Heart right ventricle (tissue), 16 donors: ENCODE data around the gene HYLS1. TPM values are rescaled to one million over a fixed set of nuclear protein-coding genes. Genes with fewer than 3 reads are reported as not detected.
A peak's percentile ranks its signal among the peaks of the same experiment; 100 is the strongest.

Experiments
- ATAC-seq, 8 donors: fragments of 200-7000 bp; cut with Tn5 transposase; one replicate each; pipeline ENCODE4 v1.9.1; 2020; ENCODE audit warnings: mild to moderate bottlenecking in 8 of 8, moderate library complexity in 8 of 8, moderate number of reproducible peaks in 1 of 8
- DNase-seq, 2 donors: peaks; one replicate each; pipeline ENCODE4 v3.0.0-alpha.2; 2020
- H3K27ac ChIP-seq, 10 donors: fragments of 200-600 bp; sonication (generic) in 2 of 10; one replicate each; pipeline versions ENCODE4 v1.5.0 to v1.8.0; 2020 to 2022; ENCODE audit warnings: mild to moderate bottlenecking in 3 of 10
- H3K27me3 ChIP-seq, 7 donors: fragments of 200-600 bp; one replicate each; pipeline ENCODE4 v1.8.0; 2021 to 2022; ENCODE audit warnings: mild to moderate bottlenecking in 2 of 7
- H3K36me3 ChIP-seq, 9 donors: fragments of 200-600 bp; sonication (generic) in 1 of 9; one replicate each; pipeline versions ENCODE4 v1.5.0 to v1.8.0; 2020 to 2022; ENCODE audit warnings: mild to moderate bottlenecking in 2 of 9
- H3K4me1 ChIP-seq, 9 donors: fragments of 200-600 bp; sonication (generic) in 1 of 9; one replicate each; pipeline versions ENCODE4 v1.5.0 to v1.8.0; 2020 to 2022; ENCODE audit warnings: mild to moderate bottlenecking in 4 of 9
- H3K4me3 ChIP-seq, 10 donors: fragments of 200-600 bp; sonication (generic) in 2 of 10; one replicate each; pipeline versions ENCODE4 v1.5.0 to v1.8.0; 2020 to 2022; ENCODE audit warnings: mild to moderate bottlenecking in 7 of 10, moderate library complexity in 2 of 10
- H3K9me3 ChIP-seq, 11 donors: fragments of 200-600 bp in 10 of 11; sonication (generic) in 2 of 11; one replicate each; pipeline versions ENCODE4 v1.5.0 to v1.8.0; 2013 to 2022; ENCODE audit warnings: mild to moderate bottlenecking in 2 of 11, control low read depth in 1 of 11, moderate library complexity in 1 of 11
- WGBS, 2 donors: extraction: QIAGEN DNeasy Blood & Tissue Kit; methylation state at CpG; one replicate each; pipeline ENCODE4 v1.1.7; 2013; ENCODE audit warnings: inconsistent platforms in 1 of 2; 5-methylcytosine and 5-hydroxymethylcytosine counted together
- intact Hi-C, 10 donors: fragments of 100-400 bp; cut with DNase I; formaldehyde crosslinking; loops; one replicate each; pipeline versions ENCODE4 v1.11.1 to v1.14.2; 2022
- polyA plus RNA-seq, 2 donors: library from polyadenylated mRNA; stranded (reverse); fragments of 200-250 nt; gene quantifications; one replicate each; pipeline ENCODE4 v1.2.3, GENCODE V29; 2013
- total RNA-seq, 10 donors: library from RNA; stranded (reverse); fragmentation: NEBNext Ultra II Directional in 3 of 10; extraction: Animal tissue kit (Norgen Biotek cat#: 25700) in 3 of 10; gene quantifications; one replicate each; pipeline versions ENCODE4 v1.2.1 to v1.2.4, GENCODE V29; 2021 to 2023
- TF ChIP-seq, protein P1 (sequence below), 9 donors: fragments of 200-600 bp; sonication (generic) in 2 of 9; IDR thresholded peaks; one replicate each; pipeline versions ENCODE4 v1.5.0 to v1.8.0; 2021 to 2022; ENCODE audit warnings: antibody characterized with exemption in 9 of 9, mild to moderate bottlenecking in 5 of 9, moderate library complexity in 1 of 9
- donor health status: Arrhythmogenic right ventricular cardiomyopathy.
- donor health status: ischemic (EF 13 %, LVEDD 7.1; RV severe dilation, severe dysfunction).
- donor health status: healthy with polysubstance abuse.
- donor health status: DM: no; HTN: yes; CAD: no.
- donor health status: DM: no; HTN: no; CAD: no.
- donor health status: ischemic (EF 25% LVEDD 6.9; RV normal size, moderate dysfunction).
- donor health status: ischemic (EF 25% LVEDD 5.7; RV mildly dilated, moderate dysfunction).
- donor health status: healthy.
- donor health status: DM: yes; HTN: yes; CAD: no.
- donor health status: Ischemic cardiomyopathy.
- donor health status: ischemic (EF 35%, LVEDD 5.7; RV mildly dilated, moderate dysfunction).
- donor health status: nonischemic (EF 11% LVEDD 7.7; RV severe dilation, severe dysfunction).
- donor health status: DM: yes; HTN: yes; CAD: no.
- donor health status: PGD.
- donor health status: ischemic (EF 29% LVEDD 5.4; RV normal size, mild dysfunction).
- donor health status: nonischemic (EF 23%, LVEDD 6.1; RV moderate dilation, normal function).

HYLS1 gene
- total and polyA plus RNA-seq, 12 donors = 2.0 to 6.4 (median 3.6) TPM

DNA sequence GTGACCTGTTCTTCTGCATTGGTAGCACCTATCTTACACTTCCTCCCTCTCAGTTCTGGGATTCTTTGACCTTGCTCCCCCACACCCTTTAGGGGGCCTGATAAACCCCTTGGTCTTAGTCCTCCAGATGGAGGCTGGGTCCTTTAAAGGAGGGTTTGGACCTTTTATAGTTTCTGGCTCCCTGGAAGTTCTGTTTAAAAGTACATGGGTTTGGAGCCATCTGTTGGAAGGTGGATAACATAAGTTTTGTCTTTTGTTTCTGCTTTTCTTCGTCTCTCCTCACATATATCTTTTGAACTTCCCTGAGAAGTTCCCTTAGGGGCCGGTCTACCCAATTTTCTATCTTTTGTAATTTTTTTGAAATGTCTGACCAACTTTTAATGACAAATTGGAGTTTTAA lies 17.9 kb upstream of the HYLS1 start:
- 73 to 79% methylated on average over 2 of the region's 2 CpGs for WGBS, 2 donors
- Histone ChIP-seq H3K27ac (no peak overlapping the region), H3K9me3 (peaks cover 0 to 8% (median 0%) of the 10 kb centered on the region in 11 donors), H3K27me3 (no peaks in the 10 kb centered on the region), H3K36me3 (no peaks in the 10 kb centered on the region), H3K4me1 (peaks cover 0 to 2% (median 0%) of the 10 kb centered on the region in 9 donors), H3K4me3 (no peak overlapping the region)
- TF ChIP-seq, protein P1, sequence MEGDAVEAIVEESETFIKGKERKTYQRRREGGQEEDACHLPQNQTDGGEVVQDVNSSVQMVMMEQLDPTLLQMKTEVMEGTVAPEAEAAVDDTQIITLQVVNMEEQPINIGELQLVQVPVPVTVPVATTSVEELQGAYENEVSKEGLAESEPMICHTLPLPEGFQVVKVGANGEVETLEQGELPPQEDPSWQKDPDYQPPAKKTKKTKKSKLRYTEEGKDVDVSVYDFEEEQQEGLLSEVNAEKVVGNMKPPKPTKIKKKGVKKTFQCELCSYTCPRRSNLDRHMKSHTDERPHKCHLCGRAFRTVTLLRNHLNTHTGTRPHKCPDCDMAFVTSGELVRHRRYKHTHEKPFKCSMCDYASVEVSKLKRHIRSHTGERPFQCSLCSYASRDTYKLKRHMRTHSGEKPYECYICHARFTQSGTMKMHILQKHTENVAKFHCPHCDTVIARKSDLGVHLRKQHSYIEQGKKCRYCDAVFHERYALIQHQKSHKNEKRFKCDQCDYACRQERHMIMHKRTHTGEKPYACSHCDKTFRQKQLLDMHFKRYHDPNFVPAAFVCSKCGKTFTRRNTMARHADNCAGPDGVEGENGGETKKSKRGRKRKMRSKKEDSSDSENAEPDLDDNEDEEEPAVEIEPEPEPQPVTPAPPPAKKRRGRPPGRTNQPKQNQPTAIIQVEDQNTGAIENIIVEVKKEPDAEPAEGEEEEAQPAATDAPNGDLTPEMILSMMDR (IDR thresholded peaks at IDR 0.05) = no peak
- no peak for DNase-seq
- no peak for ATAC-seq
- intact Hi-C loops = no loop called here

DNA sequence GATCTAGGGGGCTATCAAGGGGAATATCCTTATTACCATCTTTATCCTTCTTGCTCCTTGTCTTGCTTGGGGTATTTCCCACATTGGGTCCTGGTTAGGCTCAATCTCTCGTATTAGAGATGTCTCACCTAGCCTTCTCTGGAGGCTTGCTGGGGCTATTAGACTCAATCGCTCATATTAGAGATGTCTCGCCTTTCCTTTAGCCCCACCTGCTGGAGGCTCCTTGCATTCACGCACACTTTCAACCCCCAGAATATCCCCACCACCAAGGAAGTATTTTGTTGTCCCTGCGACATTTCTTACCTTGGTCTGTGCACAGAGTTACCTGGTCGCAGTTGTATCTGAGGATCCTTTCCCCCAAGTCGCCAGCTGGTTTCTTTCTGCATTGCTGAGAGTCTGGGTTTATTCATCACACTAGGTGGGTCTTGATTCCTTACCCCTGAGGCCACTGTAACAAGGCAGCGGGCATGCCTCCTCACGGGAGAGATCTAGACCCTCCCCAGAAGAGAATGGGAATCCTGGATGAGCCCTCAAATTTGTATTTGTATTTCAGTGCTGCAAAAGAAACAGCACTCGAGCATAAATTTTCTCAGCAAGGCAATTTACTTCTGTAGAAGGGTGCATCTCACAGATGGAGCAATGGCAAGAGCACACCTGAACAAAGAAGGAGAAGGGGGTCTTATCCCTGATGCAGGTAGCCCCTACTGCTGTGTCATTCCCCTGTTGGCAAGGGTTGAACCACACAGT lies 15.9 kb upstream of the HYLS1 start:
- DNase-seq = no peak
- H3K36me3 ChIP-seq = no peaks in the 10 kb centered on the region
- intact Hi-C loops = loop anchor here in 7 of 10 donors (5.0 to 10.0 kb wide), 5 partner anchors 247 to 917 kb away; partner anchors contain the start of genes CHEK1 (in 3 of the 7), CCDC15 (in 1 of the 7) and EI24 (in 1 of the 7)

DNA sequence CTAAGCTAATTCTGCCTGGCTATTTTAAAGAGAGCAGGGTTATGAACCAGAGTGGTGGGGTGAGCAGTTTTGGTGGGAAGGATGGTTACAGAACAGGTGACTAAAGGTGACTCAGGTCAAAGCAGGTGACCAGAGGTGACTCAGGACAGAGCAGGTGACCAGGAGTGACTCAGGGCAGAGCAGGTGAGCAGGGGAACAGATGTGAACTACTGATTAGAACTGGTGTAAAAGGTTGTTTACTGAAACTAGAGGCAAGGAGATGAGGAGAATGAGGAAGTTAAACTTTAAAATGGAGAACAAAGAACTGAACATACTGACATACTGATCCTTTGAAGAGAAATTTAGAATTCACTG lies 15.4 kb upstream of the HYLS1 start:
- H3K36me3 ChIP-seq = no peaks in the 10 kb centered on the region
- H3K4me1 ChIP-seq = peaks cover 0 to 4% (median 0%) of the 10 kb centered on the region in 9 donors
- ATAC-seq (no peak), DNase-seq (no peak)
- no peak overlapping the region for H3K4me3 ChIP-seq
- TF ChIP-seq, protein P1 (IDR thresholded peaks at IDR 0.05) = no peak
- no peaks in the 10 kb centered on the region for H3K27me3 ChIP-seq
- intact Hi-C loops = loop anchor here in 7 of 10 donors (5.0 to 10.0 kb wide), 5 partner anchors 247 to 917 kb away; partner anchors contain the start of genes CHEK1 (in 3 of the 7), CCDC15 (in 1 of the 7) and EI24 (in 1 of the 7)
- no peak overlapping the region for H3K27ac ChIP-seq
- peaks cover 0 to 8% (median 0%) of the 10 kb centered on the region in 11 donors for H3K9me3 ChIP-seq

More for the DNA sequence above, 15.9 kb upstream of the HYLS1 start:
- TF ChIP-seq, protein P1 (IDR thresholded peaks at IDR 0.05) = peak in 7 of 9 donors; percentile 34 to 50 (median 45)
- peaks cover 0 to 4% (median 0%) of the 10 kb centered on the region in 9 donors for H3K4me1 ChIP-seq
- 78% methylated on average over 10 of the region's 10 CpGs for WGBS, 2 donors
- no peak overlapping the region for H3K4me3 ChIP-seq
- peaks cover 0 to 8% (median 0%) of the 10 kb centered on the region in 11 donors for H3K9me3 ChIP-seq
- H3K27ac ChIP-seq = no peak overlapping the region
- ATAC-seq = no peak
- H3K27me3 ChIP-seq = no peaks in the 10 kb centered on the region

DNA sequence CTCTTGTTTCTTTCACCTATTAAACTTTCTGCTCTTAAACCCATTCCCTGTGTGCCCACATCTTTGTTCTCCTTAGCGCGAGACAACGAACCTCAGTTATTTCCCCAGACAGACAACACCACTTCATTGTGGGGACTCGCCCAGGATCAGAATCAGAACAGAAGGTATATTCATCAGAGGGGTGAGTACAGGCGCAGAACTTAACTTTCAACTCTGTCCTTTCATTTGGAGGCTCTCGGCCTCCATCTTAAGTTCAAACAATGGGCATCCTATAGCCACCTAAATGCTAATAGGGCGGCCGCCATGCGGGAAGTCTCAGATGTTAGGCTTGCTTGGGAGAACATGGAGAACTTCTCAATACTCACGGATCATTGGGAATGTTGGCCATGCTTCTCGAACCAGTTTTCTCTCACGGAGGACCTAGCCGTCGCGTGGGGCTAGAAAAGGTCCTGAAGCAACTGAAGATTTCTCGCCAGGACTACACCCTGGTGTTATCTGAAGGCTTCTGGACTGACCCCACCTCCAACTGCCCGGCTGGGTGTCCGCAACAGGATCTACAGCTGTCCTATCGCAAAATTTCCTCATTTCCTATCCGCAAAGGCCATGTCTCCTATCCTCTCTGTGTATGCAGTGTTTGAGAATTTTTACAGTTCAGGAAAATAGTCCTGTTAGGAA lies 13.4 kb upstream of the HYLS1 start:
- intact Hi-C loops = loop anchor here in 7 of 10 donors (5.0 to 10.0 kb wide), 5 partner anchors 249 to 919 kb away; partner anchors contain the start of genes CHEK1 (in 3 of the 7), CCDC15 (in 1 of the 7) and EI24 (in 1 of the 7)
- H3K4me1 ChIP-seq = peaks cover 0 to 4% (median 0%) of the 10 kb centered on the region in 9 donors
- WGBS, 2 donors = 71 to 72% methylated on average over 20 of the region's 20 CpGs
- peaks cover 0 to 8% (median 0%) of the 10 kb centered on the region in 11 donors for H3K9me3 ChIP-seq
- H3K27ac ChIP-seq = no peak overlapping the region
- no peaks in the 10 kb centered on the region for H3K27me3 ChIP-seq
- DNase-seq = no peak
- H3K36me3 ChIP-seq = no peaks in the 10 kb centered on the region
- peak in 5 of 8 donors; percentile 16 to 30 (median 22) for ATAC-seq
- TF ChIP-seq, protein P1 (IDR thresholded peaks at IDR 0.05) = no peak
- peak overlapping the region in 6 of 10 donors; percentile 12 to 42 (median 22) for H3K4me3 ChIP-seq
